Measurements from ENCODE around the gene NDUFA11.

- TF ChIP-seq POLR2A (IDR thresholded peaks at IDR 0.05; ENCODE audit: low read depth, low read length) (no peak; the same call in 1 of the 2 replicates), TAF1 (IDR thresholded peaks at IDR 0.05; ENCODE audit: borderline replicate concordance, low read depth, low read length) (no peak)
Measured at GRCh38 chr19:5892772-5893275, 10.8 kb downstream of the NDUFA11 start.

All from GM12892 (cell line).